Activated B cell treated with CpG ODN at 0.5 μM for 24 hours (primary cell): ENCODE measurements around the gene ZGPAT. TPM values are rescaled to one million over a fixed set of nuclear protein-coding genes. Genes with fewer than 3 reads are reported as not detected.

ENCODE experiments used
- ATAC-seq: fragments of 200-7000 bp; cut with Tn5 transposase; one replicate; pipeline ENCODE4 v1.10.0; 2021; ENCODE audit warnings: low read depth, mild to moderate bottlenecking, moderate library complexity
- CTCF ChIA-PET: fragments of 350-600 bp; sonication (Branson Sonifier 250); formaldehyde crosslinking; loops from one replicate; lab custom pipeline; 2021; ENCODE audit warnings: antibody characterized with exemption; lab: Charles Lee
- POLR2A ChIA-PET: fragments of 350-600 bp; sonication (Branson Sonifier 250); formaldehyde crosslinking; loops from one replicate; lab custom pipeline; 2021; ENCODE audit warnings: antibody characterized with exemption; lab: Charles Lee
- DNase-seq: peaks from one replicate; pipeline ENCODE4 v3.0.0; 2022
- H3K27ac Mint-ChIP-seq: one replicate; pipeline ENCODE4 v1.8.0; 2020; ENCODE audit warnings: mixed read lengths
- H3K27me3 Mint-ChIP-seq: one replicate; pipeline ENCODE4 v1.8.0; 2021; ENCODE audit warnings: mixed read lengths
- H3K36me3 Mint-ChIP-seq: one replicate; pipeline ENCODE4 v1.8.0; 2021; ENCODE audit warnings: low read depth, mixed read lengths
- H3K4me1 Mint-ChIP-seq: one replicate; pipeline ENCODE4 v1.8.0; 2021; ENCODE audit warnings: mixed read lengths
- H3K4me3 Mint-ChIP-seq: one replicate; pipeline ENCODE4 v1.8.0; 2020; ENCODE audit warnings: mild to moderate bottlenecking, mixed read lengths
- H3K9me3 Mint-ChIP-seq: one replicate; pipeline ENCODE4 v1.8.0; 2020; ENCODE audit warnings: mixed read lengths
- intact Hi-C: fragments of 100-400 bp; cut with micrococcal nuclease; formaldehyde crosslinking; loops from one replicate; pipeline ENCODE4 v1.15.1; 2024
- total RNA-seq: library from RNA; stranded (reverse); gene quantifications from 2 replicates; pipeline ENCODE4 v1.2.3, GENCODE V29; 2022
- TF ChIP-seq, protein P1 (sequence below): fragments of 200-600 bp; IDR thresholded peaks from one replicate; pipeline ENCODE4 v1.8.0; 2022; ENCODE audit warnings: antibody characterized with exemption, mild to moderate bottlenecking

The ZGPAT gene
- total RNA-seq, 1 donor from 2014 or later = 44.0 TPM

DNA sequence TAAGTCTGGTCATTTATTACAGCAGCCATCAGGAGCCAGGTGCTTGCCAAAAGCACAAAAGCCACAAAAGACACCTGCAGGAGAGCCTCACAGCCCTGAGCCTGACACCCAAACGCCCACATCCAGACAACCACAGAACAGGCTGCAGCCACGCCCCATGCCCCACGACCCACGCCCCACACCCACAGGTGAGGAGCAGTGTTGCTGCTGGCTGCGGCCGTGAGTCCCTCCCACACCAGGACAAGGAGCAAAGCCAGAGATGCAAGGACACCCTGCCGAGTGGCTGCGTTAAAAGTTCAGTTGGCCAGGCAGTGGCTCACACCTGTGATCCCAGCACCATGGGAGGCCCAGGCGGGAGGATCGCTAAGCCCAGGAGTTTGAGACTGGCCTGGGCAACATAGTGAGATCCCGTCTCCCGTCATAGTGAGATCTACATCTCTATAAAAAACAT is 74.7 kb downstream of the ZGPAT start:
- TF ChIP-seq, protein P1, sequence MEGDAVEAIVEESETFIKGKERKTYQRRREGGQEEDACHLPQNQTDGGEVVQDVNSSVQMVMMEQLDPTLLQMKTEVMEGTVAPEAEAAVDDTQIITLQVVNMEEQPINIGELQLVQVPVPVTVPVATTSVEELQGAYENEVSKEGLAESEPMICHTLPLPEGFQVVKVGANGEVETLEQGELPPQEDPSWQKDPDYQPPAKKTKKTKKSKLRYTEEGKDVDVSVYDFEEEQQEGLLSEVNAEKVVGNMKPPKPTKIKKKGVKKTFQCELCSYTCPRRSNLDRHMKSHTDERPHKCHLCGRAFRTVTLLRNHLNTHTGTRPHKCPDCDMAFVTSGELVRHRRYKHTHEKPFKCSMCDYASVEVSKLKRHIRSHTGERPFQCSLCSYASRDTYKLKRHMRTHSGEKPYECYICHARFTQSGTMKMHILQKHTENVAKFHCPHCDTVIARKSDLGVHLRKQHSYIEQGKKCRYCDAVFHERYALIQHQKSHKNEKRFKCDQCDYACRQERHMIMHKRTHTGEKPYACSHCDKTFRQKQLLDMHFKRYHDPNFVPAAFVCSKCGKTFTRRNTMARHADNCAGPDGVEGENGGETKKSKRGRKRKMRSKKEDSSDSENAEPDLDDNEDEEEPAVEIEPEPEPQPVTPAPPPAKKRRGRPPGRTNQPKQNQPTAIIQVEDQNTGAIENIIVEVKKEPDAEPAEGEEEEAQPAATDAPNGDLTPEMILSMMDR = no peak
- ChIA-PET CTCF (no interaction called here), POLR2A (no interaction called here)
- Mint-ChIP-seq H3K27ac (no peak overlapping the region), H3K9me3 (no peaks in the 10 kb centered on the region), H3K27me3 (no peaks in the 10 kb centered on the region), H3K36me3 (no peaks in the 10 kb centered on the region), H3K4me3 (no peak overlapping the region), H3K4me1 (peaks cover 6% of the 10 kb centered on the region)
- intact Hi-C loops = no loop called here
- ATAC-seq = no peak
- no peak for DNase-seq

DNA sequence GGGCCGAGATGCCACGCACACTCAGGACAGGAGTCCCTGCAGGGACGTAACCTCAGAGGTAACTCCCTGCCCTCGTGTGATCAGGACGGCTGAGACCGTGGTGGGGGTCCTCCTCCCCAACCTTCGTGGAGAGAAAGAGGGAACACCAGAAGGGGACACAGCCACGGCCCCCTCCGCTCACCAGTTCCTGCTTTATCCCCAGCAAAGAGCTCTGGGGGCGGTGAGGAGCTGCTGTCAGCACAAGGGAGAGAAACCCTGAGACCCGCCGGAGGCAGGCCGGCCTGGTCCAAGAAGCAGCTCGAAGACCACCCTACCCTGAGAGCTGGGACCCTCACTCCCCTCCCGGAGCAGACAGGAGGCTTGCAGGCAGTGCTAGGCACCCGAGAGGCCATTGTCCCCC is 76.1 kb downstream of the ZGPAT start:
- ATAC-seq = no peak
- DNase-seq = no peak
- H3K4me3 Mint-ChIP-seq = no peak overlapping the region
- H3K36me3 Mint-ChIP-seq = no peaks in the 10 kb centered on the region
- H3K4me1 Mint-ChIP-seq = peaks cover 6% of the 10 kb centered on the region
- ChIA-PET POLR2A (no interaction called here), CTCF (interaction anchor here (1.2 to 4.4 kb wide), 2 partner anchors 81 to 336 kb away, joined by 4 to 16 read pairs; partner anchors contain the start of gene TPD52L2)
- no peaks in the 10 kb centered on the region for H3K9me3 Mint-ChIP-seq
- no peaks in the 10 kb centered on the region for H3K27me3 Mint-ChIP-seq
- intact Hi-C loops = no loop called here
- H3K27ac Mint-ChIP-seq = no peak overlapping the region
- TF ChIP-seq, protein P1 = no peak

DNA sequence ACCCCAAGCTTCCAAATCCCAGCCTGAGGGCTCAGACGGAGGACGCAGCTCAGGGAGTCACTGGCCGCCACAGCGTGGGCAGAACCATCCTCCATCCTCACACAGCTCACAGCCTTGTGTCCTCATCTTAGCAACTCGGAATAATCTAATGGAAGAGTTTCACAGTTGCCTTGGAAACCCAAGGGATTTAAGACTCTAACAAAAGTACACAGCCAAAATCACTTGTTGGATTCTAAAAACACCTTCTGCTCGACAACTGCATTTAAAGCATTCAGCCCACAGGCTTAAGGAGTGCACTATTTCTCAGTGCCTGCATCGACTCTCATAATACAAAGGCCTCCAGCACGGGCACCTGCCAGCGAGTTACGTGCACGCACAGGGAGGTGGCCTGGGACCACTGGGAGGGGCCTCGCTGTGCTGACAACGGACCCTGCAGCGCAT is 77.9 kb downstream of the ZGPAT start:
- DNase-seq (no peak), ATAC-seq (no peak)
- H3K9me3 Mint-ChIP-seq = no peaks in the 10 kb centered on the region
- intact Hi-C loops = loop anchor here (1.0 to 5.0 kb wide), 5 partner anchors 78 to 337 kb away; partner anchors contain the start of genes ARFRP1 and ZGPAT
- H3K4me1 Mint-ChIP-seq = peaks cover 6% of the 10 kb centered on the region
- ChIA-PET CTCF (interaction anchor here (0.7 to 4.4 kb wide), 14 partner anchors 9 to 289 kb away, joined by 3 to 16 read pairs (median 4); partner anchors contain the start of genes PTK6, RTEL1, SAMD10 and TPD52L2), POLR2A (interaction anchor here (1.0 to 1.5 kb wide), 2 partner anchors 79 to 248 kb away, joined by 3 to 4 read pairs; partner anchors contain the start of genes PTK6 and TPD52L2)
- no peak overlapping the region for H3K27ac Mint-ChIP-seq
- no peaks in the 10 kb centered on the region for H3K36me3 Mint-ChIP-seq
- no peak overlapping the region for H3K4me3 Mint-ChIP-seq
- H3K27me3 Mint-ChIP-seq = no peaks in the 10 kb centered on the region
- TF ChIP-seq, protein P1 = no peak

Other genes with a start within 250 kb of the ZGPAT start
- not detected in 2 replicates for gene KCNQ2, start 235.4 kb upstream of the ZGPAT start, total RNA-seq
- 1.2 and 1.6 TPM in 2 replicates for gene EEF1A2, start 209.0 kb upstream of the ZGPAT start, total RNA-seq
- gene PPDPF, start 187.3 kb upstream of the ZGPAT start, total RNA-seq = 170 and 172 TPM in 2 replicates
- gene PTK6, start 170.7 kb upstream of the ZGPAT start, total RNA-seq = 0.49 and 0.69 TPM in 2 replicates
- gene SRMS, start 160.3 kb upstream of the ZGPAT start, total RNA-seq = 0.16 TPM in 1 of 2 replicates, not detected in the other
- gene FNDC11, start 153.9 kb upstream of the ZGPAT start, total RNA-seq = 0.78 and 1.3 TPM in 2 replicates
- 25.4 and 28.9 TPM in 2 replicates for gene HELZ2, start 133.8 kb upstream of the ZGPAT start, total RNA-seq
- gene GMEB2, start 80.9 kb upstream of the ZGPAT start, total RNA-seq = 16.9 and 17.4 TPM in 2 replicates
- gene STMN3, start 54.6 kb upstream of the ZGPAT start, total RNA-seq = 4.9 and 6.1 TPM in 2 replicates
- gene RTEL1, start 49.7 kb upstream of the ZGPAT start, total RNA-seq = 24.1 and 33.8 TPM in 2 replicates
- gene TNFRSF6B, start 11.4 kb upstream of the ZGPAT start, total RNA-seq = not detected in 2 replicates
- gene ARFRP1, start 63 bp upstream of the ZGPAT start, total RNA-seq = 63.5 and 66.0 TPM in 2 replicates
- gene LIME1, start 28.6 kb downstream of the ZGPAT start, total RNA-seq = 10.2 and 10.8 TPM in 2 replicates
- gene SLC2A4RG, start 31.7 kb downstream of the ZGPAT start, total RNA-seq = 20.9 and 28.1 TPM in 2 replicates
- 0.46 and 0.49 TPM in 2 replicates for gene ZBTB46, start 123.2 kb downstream of the ZGPAT start, total RNA-seq
- gene ABHD16B, start 153.5 kb downstream of the ZGPAT start, total RNA-seq = not detected in 2 replicates
- 36.7 and 38.8 TPM in 2 replicates for gene TPD52L2, start 157.2 kb downstream of the ZGPAT start, total RNA-seq
- 27.5 and 28.6 TPM in 2 replicates for gene DNAJC5, start 187.1 kb downstream of the ZGPAT start, total RNA-seq
- 43.6 and 49.7 TPM in 2 replicates for gene UCKL1, start 248.4 kb downstream of the ZGPAT start, total RNA-seq